Thoracic aorta (tissue), 2 donors: ENCODE measurements around the gene BPIFB2. TPM values are rescaled to one million over a fixed set of nuclear protein-coding genes. Genes with fewer than 3 reads are reported as not detected.

Experiments used
- ATAC-seq: fragments of 150-250 bp; one replicate; pipeline ENCODE4 v1.8.0; 2017; ENCODE audit warnings: low read depth; ENCODE audit not compliant: insufficient number of reproducible peaks, low FRiP score
- DNase-seq: peaks from one replicate; pipeline ENCODE4 v3.0.0-alpha.2; 2020; ENCODE audit warnings: low spot score
- H3K27ac ChIP-seq, 2 donors: fragments of 200-600 bp; sonication (generic); 1 replicate in 1 of 2; 2 replicates in 1 of 2; pipeline ENCODE4 v1.5.1; 2016; ENCODE audit warnings: mild to moderate bottlenecking in 2 of 2, moderate library complexity in 2 of 2
- H3K27me3 ChIP-seq: fragments of 200-600 bp; sonication (generic); replicated peaks from 2 replicates; pipeline ENCODE4 v1.6.0; 2016; ENCODE audit warnings: mild to moderate bottlenecking; ENCODE audit not compliant: insufficient read depth
- H3K36me3 ChIP-seq: fragments of 200-600 bp; sonication (generic); one replicate; pipeline ENCODE4 v1.5.1; 2016
- H3K4me1 ChIP-seq, 2 donors: fragments of 200-600 bp; sonication (generic); 1 replicate in 1 of 2; 2 replicates in 1 of 2; pipeline versions ENCODE4 v1.5.1 to v1.6.0; 2016; ENCODE audit warnings: low read depth in 2 of 2, mild to moderate bottlenecking in 1 of 2; ENCODE audit not compliant: control insufficient read depth in 1 of 2
- H3K4me3 ChIP-seq: fragments of 200-600 bp; sonication (generic); 2 replicates; pipeline ENCODE4 v1.5.1; 2016; ENCODE audit warnings: mild to moderate bottlenecking
- H3K9me3 ChIP-seq: fragments of 200-600 bp; sonication (generic); 2 replicates; pipeline ENCODE4 v1.5.1; 2016
- total RNA-seq, 2 donors: library from RNA; depleted of rRNA; stranded (reverse); fragments of >200 nt; gene quantifications; one replicate each; pipeline versions ENCODE4 v1.1.0 to v1.2.3, GENCODE V29; 2016
- TF ChIP-seq, protein P1 (sequence below): fragments of 200-600 bp; sonication (generic); IDR thresholded peaks from one replicate; pipeline ENCODE4 v1.5.1; 2019; ENCODE audit warnings: antibody characterized with exemption

The BPIFB2 gene
- total RNA-seq, 2 donors from 2014 or later, result not detected

DNA sequence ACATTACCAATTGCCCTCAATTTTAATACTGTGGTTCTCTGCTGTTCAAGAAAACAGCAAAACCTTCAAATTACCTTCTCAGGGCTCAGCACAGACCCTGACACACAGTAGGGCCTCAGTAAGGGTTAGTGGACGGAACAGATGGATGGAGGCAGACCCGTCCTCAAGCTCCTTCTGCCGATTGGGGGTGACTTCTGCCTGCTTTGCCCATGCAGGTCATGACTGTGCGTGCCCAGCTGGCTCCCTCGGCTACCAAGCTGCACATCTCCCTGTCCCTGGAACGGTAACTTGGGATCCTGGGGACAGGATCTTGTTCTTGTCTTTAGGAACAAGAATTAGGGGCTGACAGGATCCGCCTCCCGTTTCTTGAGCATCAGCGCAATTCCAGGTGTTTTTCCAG, 62.2 kb downstream of the BPIFB2 start:
- Histone ChIP-seq H3K27ac (no peak overlapping the region), H3K4me3 (no peak overlapping the region), H3K27me3 (no peaks in the 10 kb centered on the region), H3K36me3 (no peaks in the 10 kb centered on the region), H3K4me1 (no peaks in the 10 kb centered on the region), H3K9me3 (no peaks in the 10 kb centered on the region)
- DNase-seq (no peak), ATAC-seq (no peak)
- TF ChIP-seq, protein P1, sequence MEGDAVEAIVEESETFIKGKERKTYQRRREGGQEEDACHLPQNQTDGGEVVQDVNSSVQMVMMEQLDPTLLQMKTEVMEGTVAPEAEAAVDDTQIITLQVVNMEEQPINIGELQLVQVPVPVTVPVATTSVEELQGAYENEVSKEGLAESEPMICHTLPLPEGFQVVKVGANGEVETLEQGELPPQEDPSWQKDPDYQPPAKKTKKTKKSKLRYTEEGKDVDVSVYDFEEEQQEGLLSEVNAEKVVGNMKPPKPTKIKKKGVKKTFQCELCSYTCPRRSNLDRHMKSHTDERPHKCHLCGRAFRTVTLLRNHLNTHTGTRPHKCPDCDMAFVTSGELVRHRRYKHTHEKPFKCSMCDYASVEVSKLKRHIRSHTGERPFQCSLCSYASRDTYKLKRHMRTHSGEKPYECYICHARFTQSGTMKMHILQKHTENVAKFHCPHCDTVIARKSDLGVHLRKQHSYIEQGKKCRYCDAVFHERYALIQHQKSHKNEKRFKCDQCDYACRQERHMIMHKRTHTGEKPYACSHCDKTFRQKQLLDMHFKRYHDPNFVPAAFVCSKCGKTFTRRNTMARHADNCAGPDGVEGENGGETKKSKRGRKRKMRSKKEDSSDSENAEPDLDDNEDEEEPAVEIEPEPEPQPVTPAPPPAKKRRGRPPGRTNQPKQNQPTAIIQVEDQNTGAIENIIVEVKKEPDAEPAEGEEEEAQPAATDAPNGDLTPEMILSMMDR, result no peak

DNA sequence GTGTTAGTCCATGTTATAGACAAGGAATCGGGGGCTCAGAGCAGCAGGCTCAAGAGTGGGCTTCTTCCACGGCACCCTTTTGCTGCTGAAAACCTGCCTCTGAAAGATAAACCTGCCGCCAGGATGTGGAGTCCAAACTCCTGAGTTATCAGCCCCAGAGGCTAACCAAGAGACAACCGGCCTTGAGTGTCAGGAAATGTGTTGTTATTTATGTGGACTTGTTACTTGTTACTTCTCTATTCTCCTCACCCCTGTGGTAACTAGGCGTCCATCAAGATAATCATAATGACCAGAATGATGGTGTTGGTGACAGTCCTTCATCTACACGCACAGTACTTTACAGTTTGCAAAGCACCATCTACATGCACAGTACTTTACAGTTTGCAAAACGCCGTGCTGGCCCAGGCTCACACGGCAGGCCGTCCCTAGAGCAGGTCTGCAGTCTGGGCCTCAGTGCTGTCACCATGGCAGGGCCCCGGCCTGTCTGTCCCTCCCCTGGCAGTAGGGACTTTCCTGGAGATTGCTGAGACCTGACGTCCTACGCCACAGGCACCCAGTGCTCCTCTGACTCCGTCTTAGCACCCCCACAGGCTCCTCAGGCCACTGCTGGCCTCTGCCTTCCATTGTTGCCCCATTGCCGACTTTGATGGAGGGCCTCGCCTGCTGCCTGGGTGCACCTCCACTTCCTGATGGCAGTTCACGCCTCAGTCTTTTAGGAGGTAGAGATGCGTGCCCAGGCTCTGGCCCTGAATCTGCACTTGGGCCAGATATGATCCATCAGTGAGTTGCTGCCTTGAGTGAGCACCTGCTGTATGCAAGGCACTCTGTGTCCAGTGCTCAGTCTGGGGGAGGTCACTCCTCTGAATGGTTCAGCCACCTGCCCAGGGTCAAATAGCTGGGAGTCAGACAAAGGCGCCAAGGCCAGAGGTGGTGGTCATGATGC, 62.9 kb downstream of the BPIFB2 start:
- ATAC-seq, result no peak
- H3K4me1 ChIP-seq, result no peaks in the 10 kb centered on the region
- H3K36me3 ChIP-seq, result no peaks in the 10 kb centered on the region
- no peak overlapping the region for H3K27ac ChIP-seq
- TF ChIP-seq, protein P1, result no peak
- no peaks in the 10 kb centered on the region for H3K9me3 ChIP-seq
- H3K27me3 ChIP-seq, result no peaks in the 10 kb centered on the region
- no peak overlapping the region for H3K4me3 ChIP-seq
- no peak for DNase-seq

DNA sequence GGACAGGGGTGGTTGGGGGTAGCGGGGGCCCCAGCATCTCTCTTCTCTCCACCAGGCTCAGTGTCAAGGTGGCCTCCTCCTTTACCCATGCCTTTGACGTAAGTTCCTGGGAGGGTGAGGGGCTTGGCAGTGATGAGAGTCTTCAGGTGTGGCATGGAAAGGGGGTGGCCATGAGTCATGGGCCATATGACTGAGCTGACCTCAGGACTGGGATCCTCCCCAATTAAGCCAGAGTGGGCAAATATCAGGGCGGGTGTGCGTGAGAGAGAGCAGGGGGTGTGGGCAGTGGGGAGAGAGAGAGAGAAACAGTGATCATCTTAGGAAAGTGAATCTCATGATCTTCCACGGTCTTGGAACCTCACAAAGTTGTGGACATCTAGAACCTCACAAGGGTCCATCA, 63.7 kb downstream of the BPIFB2 start:
- H3K9me3 ChIP-seq, result no peaks in the 10 kb centered on the region
- no peak for ATAC-seq
- DNase-seq, result no peak
- TF ChIP-seq, protein P1, result no peak
- no peak overlapping the region for H3K4me3 ChIP-seq
- H3K27ac ChIP-seq, result no peak overlapping the region
- no peaks in the 10 kb centered on the region for H3K36me3 ChIP-seq
- H3K27me3 ChIP-seq, result no peaks in the 10 kb centered on the region
- H3K4me1 ChIP-seq, result no peaks in the 10 kb centered on the region

DNA sequence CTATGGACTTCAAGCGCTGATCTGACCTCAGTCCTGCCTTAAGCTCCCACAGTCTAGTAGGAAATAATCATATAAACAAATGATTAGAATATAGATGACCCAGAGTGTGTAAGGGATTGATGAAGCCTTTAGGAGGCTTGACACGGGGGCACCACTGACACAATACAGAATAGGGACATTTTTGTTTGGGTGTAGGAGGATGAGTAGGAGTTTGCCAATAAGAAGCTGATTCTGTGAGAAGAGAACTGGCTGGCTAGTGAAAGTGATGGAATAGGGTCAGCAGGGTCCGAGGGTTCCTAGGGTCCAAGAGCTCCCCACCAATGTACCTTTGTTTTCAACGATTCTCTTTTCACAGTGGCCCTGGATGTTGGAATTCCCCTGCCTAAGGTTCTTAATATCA, 64.9 kb downstream of the BPIFB2 start:
- H3K27ac ChIP-seq, result no peak overlapping the region
- DNase-seq, result no peak
- no peaks in the 10 kb centered on the region for H3K9me3 ChIP-seq
- TF ChIP-seq, protein P1, result no peak
- no peak overlapping the region for H3K4me3 ChIP-seq
- ATAC-seq, result no peak
- no peaks in the 10 kb centered on the region for H3K27me3 ChIP-seq
- H3K4me1 ChIP-seq, result no peaks in the 10 kb centered on the region
- H3K36me3 ChIP-seq, result no peaks in the 10 kb centered on the region

DNA sequence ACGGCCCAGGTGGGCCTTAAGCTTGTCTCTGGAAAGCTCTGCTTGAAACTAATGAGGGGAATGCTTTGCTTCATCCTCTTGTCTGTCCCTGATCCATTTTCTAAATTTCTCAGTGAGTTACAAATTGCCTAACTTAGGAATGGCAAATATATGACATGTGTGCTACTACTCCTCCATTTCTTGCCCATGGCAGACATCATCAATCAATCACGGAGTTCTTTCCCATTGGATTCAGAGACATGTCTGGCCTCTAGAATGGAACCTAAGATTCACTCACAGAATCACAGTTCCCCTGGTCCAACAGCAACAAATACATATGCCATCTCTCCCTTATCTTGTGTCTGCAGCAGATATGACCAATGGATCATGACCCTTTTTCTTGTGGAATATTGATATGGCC, 65.3 kb downstream of the BPIFB2 start:
- H3K36me3 ChIP-seq, result no peaks in the 10 kb centered on the region
- H3K4me3 ChIP-seq, result no peak overlapping the region
- no peaks in the 10 kb centered on the region for H3K27me3 ChIP-seq
- TF ChIP-seq, protein P1, result no peak
- DNase-seq, result no peak
- ATAC-seq, result no peak
- no peak overlapping the region for H3K27ac ChIP-seq
- H3K9me3 ChIP-seq, result no peaks in the 10 kb centered on the region
- no peaks in the 10 kb centered on the region for H3K4me1 ChIP-seq

Other genes starting within 250 kb of the BPIFB2 start
- 1 to 10 TPM in 1 of 2 donors, under 1 TPM in 1; 0.81 to 1.3 TPM for gene DNMT3B, start 245.3 kb upstream of the BPIFB2 start, total RNA-seq
- 100 to 1,000 TPM in 1 of 2 donors, 10 to 100 TPM in 1; 79.1 to 104 TPM for gene MAPRE1, start 187.8 kb upstream of the BPIFB2 start, total RNA-seq
- 1 to 10 TPM; 1.5 to 2.9 TPM for gene EFCAB8, start 148.8 kb upstream of the BPIFB2 start, total RNA-seq
- not detected for gene SUN5, start 3.3 kb upstream of the BPIFB2 start, total RNA-seq
- gene BPIFB6, start 23.9 kb downstream of the BPIFB2 start, total RNA-seq, result not detected
- not detected for gene BPIFB3, start 46.2 kb downstream of the BPIFB2 start, total RNA-seq
- gene BPIFB4, start 71.9 kb downstream of the BPIFB2 start, total RNA-seq, result not detected
- gene BPIFA2, start 160.5 kb downstream of the BPIFB2 start, total RNA-seq, result not detected
- not detected for gene BPIFA3, start 209.6 kb downstream of the BPIFB2 start, total RNA-seq
- gene BPIFA1, start 228.3 kb downstream of the BPIFB2 start, total RNA-seq, result not detected